ENCODE results near the gene FASTKD3. TPM values are rescaled to one million over a fixed set of nuclear protein-coding genes. Genes with fewer than 3 reads are reported as not detected.

FASTKD3 gene
- 21.6 and 27.8 TPM in 2 replicates for polyA plus RNA-seq
- polyA minus RNA-seq = 27.3 and 27.8 TPM in 2 replicates

- peak within 1 kb of the TSS; percentile 91 for H3K4me3 ChIP-seq (ENCODE audit: low read length)
- H3K9ac ChIP-seq (ENCODE audit: low read length) = peak within 1 kb of the TSS; percentile 75
- H3K27ac ChIP-seq (ENCODE audit: low read length) = peak within 1 kb of the TSS; percentile 31
- peak within 1 kb of the TSS; percentile 75 for H2AFZ ChIP-seq (ENCODE audit: low read depth, low read length)
- no peaks in the 10 kb centered on the region for H3K9me3 ChIP-seq (ENCODE audit: low read length)
- TF ChIP-seq REST (IDR thresholded peaks at IDR 0.05; ENCODE audit: borderline replicate concordance) = peak; percentile 19
- TF ChIP-seq RAD21 (conservative IDR thresholded peaks at IDR 0.05) = no peak
- TF ChIP-seq EZH2 (IDR thresholded peaks at IDR 0.05; ENCODE audit: borderline replicate concordance, insufficient read depth, low read length, poor library complexity, severe bottlenecking) = no peak
- TF ChIP-seq EP300 (conservative IDR thresholded peaks at IDR 0.05; ENCODE audit: poor library complexity, severe bottlenecking) = peak; percentile 32
- no peak for TF ChIP-seq SMC3 (conservative IDR thresholded peaks at IDR 0.05; ENCODE audit: poor library complexity)
- TF ChIP-seq POLR2AphosphoS5 (IDR thresholded peaks at IDR 0.05) = peak; percentile 74
- TF ChIP-seq CTCF (IDR thresholded peaks at IDR 0.05; ENCODE audit: poor library complexity, severe bottlenecking) = peak; percentile 26
- peak; percentile 96 for TF ChIP-seq MXI1 (conservative IDR thresholded peaks at IDR 0.05; ENCODE audit: poor library complexity, severe bottlenecking)
- peak; percentile 59 for TF ChIP-seq TAF1 (IDR thresholded peaks at IDR 0.05; ENCODE audit: low read depth)
- no peaks in the 10 kb centered on the region for H3K27me3 ChIP-seq (ENCODE audit: insufficient read depth, low read depth, low read length)
- no peaks in the 10 kb centered on the region for H3K9me2 ChIP-seq (ENCODE audit: insufficient read depth, low read length)
- peaks cover 29% of the 10 kb centered on the region for H3K79me2 ChIP-seq (replicated peaks; ENCODE audit: insufficient read depth, low read length)
- H4K20me1 ChIP-seq (ENCODE audit: insufficient read depth) = no peaks in the 10 kb centered on the region
- peak within 1 kb of the TSS; percentile 94 for H3K4me2 ChIP-seq (ENCODE audit: low read length)
- no peaks in the 10 kb centered on the region for H3F3A ChIP-seq (ENCODE audit: insufficient read depth, low read length, poor library complexity, severe bottlenecking)
- no peaks in the 10 kb centered on the region for H3K36me3 ChIP-seq (ENCODE audit: insufficient read depth, low read length)
Measured at GRCh38 chr5:7868773-7869473, at the start of gene FASTKD3, which contains the start of gene MTRR. Gene FASTKD3, minus strand, starts transcription at chr5:7869031. Its CDS starts 948 bp downstream, at chr5:7868083. Gene MTRR, plus strand, starts transcription at chr5:7869148. Its CDS starts 1,647 bp downstream, at chr5:7870795.

GRCh38 chr5:7917130-7918123 is 48.6 kb upstream of the FASTKD3 start:
- Histone ChIP-seq H3K36me3 (ENCODE audit: insufficient read depth, low read length) (no peaks in the 10 kb centered on the region), H3K9ac (ENCODE audit: low read length) (no peak overlapping the region), H3F3A (ENCODE audit: insufficient read depth, low read length, poor library complexity, severe bottlenecking) (no peaks in the 10 kb centered on the region), H3K4me2 (ENCODE audit: low read length) (no peak overlapping the region), H3K79me2 (replicated peaks; ENCODE audit: insufficient read depth, low read length) (no peaks in the 10 kb centered on the region), H3K27ac (ENCODE audit: low read length) (no peak overlapping the region), H3K9me2 (ENCODE audit: insufficient read depth, low read length) (no peaks in the 10 kb centered on the region), H3K27me3 (ENCODE audit: insufficient read depth, low read depth, low read length) (no peaks in the 10 kb centered on the region), H2AFZ (ENCODE audit: low read depth, low read length) (no peak overlapping the region), H3K4me3 (ENCODE audit: low read length) (no peak overlapping the region), H3K9me3 (ENCODE audit: low read length) (no peaks in the 10 kb centered on the region), H4K20me1 (ENCODE audit: insufficient read depth) (no peaks in the 10 kb centered on the region)
- TF ChIP-seq POLR2AphosphoS5 (IDR thresholded peaks at IDR 0.05) (no peak), TAF1 (IDR thresholded peaks at IDR 0.05; ENCODE audit: low read depth) (no peak), MXI1 (conservative IDR thresholded peaks at IDR 0.05; ENCODE audit: poor library complexity, severe bottlenecking) (no peak), RAD21 (conservative IDR thresholded peaks at IDR 0.05) (no peak), CTCF (IDR thresholded peaks at IDR 0.05; ENCODE audit: poor library complexity, severe bottlenecking) (no peak), REST (IDR thresholded peaks at IDR 0.05; ENCODE audit: borderline replicate concordance) (no peak), EZH2 (IDR thresholded peaks at IDR 0.05; ENCODE audit: borderline replicate concordance, insufficient read depth, low read length, poor library complexity, severe bottlenecking) (no peak), EP300 (conservative IDR thresholded peaks at IDR 0.05; ENCODE audit: poor library complexity, severe bottlenecking) (no peak), SMC3 (conservative IDR thresholded peaks at IDR 0.05; ENCODE audit: poor library complexity) (no peak)
